Heart left ventricle (tissue), 13 donors: Measurements from ENCODE around the gene TMEM203.

Experiments used
- POLR2A ChIP-seq, 2 donors: fragments of 450-650 bp; IDR thresholded peaks; one replicate each; pipeline ENCODE4 v1.6.1; 2017; ENCODE audit warnings: antibody characterized with exemption in 2 of 2, mild to moderate bottlenecking in 2 of 2, moderate library complexity in 2 of 2
- TF ChIP-seq, protein P1 (sequence below), 12 donors: fragments of 200-600 bp; sonication (generic) in 4 of 12; IDR thresholded peaks; one replicate each; pipeline versions ENCODE4 v1.5.0 to v1.8.0; 2018 to 2022; ENCODE audit warnings: antibody characterized with exemption in 12 of 12, mild to moderate bottlenecking in 5 of 12
- donor health status: ischemic (EF 13 %, LVEDD 7.1; RV severe dilation, severe dysfunction).
- donor health status: DM: no; HTN: yes; CAD: no.
- donor health status: DM: no; HTN: no; CAD: no.
- donor health status: ischemic (EF 25% LVEDD 6.9; RV normal size, moderate dysfunction).
- donor health status: ischemic (EF 25% LVEDD 5.7; RV mildly dilated, moderate dysfunction).
- donor health status: ischemic (EF 35%, LVEDD 5.7; RV mildly dilated, moderate dysfunction).
- donor health status: nonischemic (EF 11% LVEDD 7.7; RV severe dilation, severe dysfunction).
- donor health status: DM: yes; HTN: yes; CAD: no.
- donor health status: PGD.
- donor health status: ischemic (EF 29% LVEDD 5.4; RV normal size, mild dysfunction).
- donor health status: nonischemic (EF 23%, LVEDD 6.1; RV moderate dilation, normal function).

- TF ChIP-seq, protein P1, sequence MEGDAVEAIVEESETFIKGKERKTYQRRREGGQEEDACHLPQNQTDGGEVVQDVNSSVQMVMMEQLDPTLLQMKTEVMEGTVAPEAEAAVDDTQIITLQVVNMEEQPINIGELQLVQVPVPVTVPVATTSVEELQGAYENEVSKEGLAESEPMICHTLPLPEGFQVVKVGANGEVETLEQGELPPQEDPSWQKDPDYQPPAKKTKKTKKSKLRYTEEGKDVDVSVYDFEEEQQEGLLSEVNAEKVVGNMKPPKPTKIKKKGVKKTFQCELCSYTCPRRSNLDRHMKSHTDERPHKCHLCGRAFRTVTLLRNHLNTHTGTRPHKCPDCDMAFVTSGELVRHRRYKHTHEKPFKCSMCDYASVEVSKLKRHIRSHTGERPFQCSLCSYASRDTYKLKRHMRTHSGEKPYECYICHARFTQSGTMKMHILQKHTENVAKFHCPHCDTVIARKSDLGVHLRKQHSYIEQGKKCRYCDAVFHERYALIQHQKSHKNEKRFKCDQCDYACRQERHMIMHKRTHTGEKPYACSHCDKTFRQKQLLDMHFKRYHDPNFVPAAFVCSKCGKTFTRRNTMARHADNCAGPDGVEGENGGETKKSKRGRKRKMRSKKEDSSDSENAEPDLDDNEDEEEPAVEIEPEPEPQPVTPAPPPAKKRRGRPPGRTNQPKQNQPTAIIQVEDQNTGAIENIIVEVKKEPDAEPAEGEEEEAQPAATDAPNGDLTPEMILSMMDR (IDR thresholded peaks at IDR 0.05) = no peak
- TF ChIP-seq POLR2A (IDR thresholded peaks at IDR 0.05) = no peak
Observed at GRCh38 chr9:137166380-137167229, 38.8 kb downstream of the TMEM203 start.
